Transverse colon (tissue), 3 donors: ENCODE measurements around the gene PDE2A.

Experiments
- POLR2A ChIP-seq: fragments of 450-650 bp; IDR thresholded peaks from one replicate; pipeline ENCODE4 v1.6.1; 2016; ENCODE audit warnings: antibody characterized with exemption, mild to moderate bottlenecking, moderate library complexity
- TF ChIP-seq, protein P1 (sequence below), 5 experiments: fragments of 200-600 bp in 3 of 5; fragments of 450-650 bp in 2 of 5; sonication (generic) in 3 of 5; IDR thresholded peaks; 1 replicate in 2 of 5; 2 replicates in 3 of 5; pipeline ENCODE4 v1.5.1; 2016 to 2017; ENCODE audit warnings: antibody characterized with exemption in 5 of 5, inconsistent platforms in 3 of 5, mild to moderate bottlenecking in 2 of 5, moderate library complexity in 1 of 5

DNA sequence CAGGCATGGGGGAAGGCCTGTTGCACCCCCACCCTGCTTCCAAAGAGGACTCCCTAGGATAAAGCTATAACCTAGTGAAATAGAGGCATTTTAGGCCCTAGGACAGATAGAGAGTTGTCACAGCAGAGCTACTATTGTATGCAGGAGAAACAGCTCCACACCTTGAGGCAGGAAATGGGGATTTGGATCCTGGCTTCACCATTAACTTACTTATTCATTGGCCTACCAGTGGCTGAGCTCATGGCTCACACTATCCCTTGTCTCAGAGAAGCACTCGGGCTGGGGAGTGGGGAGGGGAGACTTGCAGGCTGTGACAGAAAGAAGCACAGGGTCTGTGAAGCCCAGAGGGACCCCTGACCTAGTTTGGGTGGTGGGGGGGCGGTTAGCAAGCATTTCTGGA lies 999 bp upstream of the PDE2A start:
- no peak for TF ChIP-seq POLR2A
- TF ChIP-seq, protein P1, sequence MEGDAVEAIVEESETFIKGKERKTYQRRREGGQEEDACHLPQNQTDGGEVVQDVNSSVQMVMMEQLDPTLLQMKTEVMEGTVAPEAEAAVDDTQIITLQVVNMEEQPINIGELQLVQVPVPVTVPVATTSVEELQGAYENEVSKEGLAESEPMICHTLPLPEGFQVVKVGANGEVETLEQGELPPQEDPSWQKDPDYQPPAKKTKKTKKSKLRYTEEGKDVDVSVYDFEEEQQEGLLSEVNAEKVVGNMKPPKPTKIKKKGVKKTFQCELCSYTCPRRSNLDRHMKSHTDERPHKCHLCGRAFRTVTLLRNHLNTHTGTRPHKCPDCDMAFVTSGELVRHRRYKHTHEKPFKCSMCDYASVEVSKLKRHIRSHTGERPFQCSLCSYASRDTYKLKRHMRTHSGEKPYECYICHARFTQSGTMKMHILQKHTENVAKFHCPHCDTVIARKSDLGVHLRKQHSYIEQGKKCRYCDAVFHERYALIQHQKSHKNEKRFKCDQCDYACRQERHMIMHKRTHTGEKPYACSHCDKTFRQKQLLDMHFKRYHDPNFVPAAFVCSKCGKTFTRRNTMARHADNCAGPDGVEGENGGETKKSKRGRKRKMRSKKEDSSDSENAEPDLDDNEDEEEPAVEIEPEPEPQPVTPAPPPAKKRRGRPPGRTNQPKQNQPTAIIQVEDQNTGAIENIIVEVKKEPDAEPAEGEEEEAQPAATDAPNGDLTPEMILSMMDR (IDR thresholded peaks at IDR 0.05) = no peak
